ENCODE results near the gene GRP. TPM values are rescaled to one million over a fixed set of nuclear protein-coding genes. Genes with fewer than 3 reads are reported as not detected.

Gene GRP
- total RNA-seq, 1 experiment from 2014 or later = not detected

- Histone ChIP-seq H3K14ac (ENCODE audit: insufficient read depth, low read length) (no peak overlapping the region), H3K9me3 (ENCODE audit: control insufficient read depth, low read depth, low read length) (no peaks in the 10 kb centered on the region), H3K23ac (ENCODE audit: insufficient read length, low read depth, low read length) (no peak overlapping the region), H3K4ac (ENCODE audit: low read depth, low read length) (no peak overlapping the region), H4K20me1 (ENCODE audit: control insufficient read depth, insufficient read depth, insufficient read length) (no peaks in the 10 kb centered on the region), H3K4me2 (ENCODE audit: insufficient read depth, insufficient read length, low read length) (no peak overlapping the region), H3K79me1 (ENCODE audit: insufficient read depth, low read depth, low read length, poor library complexity, severe bottlenecking) (no peaks in the 10 kb centered on the region), H4K91ac (ENCODE audit: insufficient read length, low read depth, low read length) (no peak overlapping the region), H3K27me3 (ENCODE audit: insufficient read depth, low read length) (no peaks in the 10 kb centered on the region), H3K23me2 (ENCODE audit: insufficient read length, low read depth, low read length, poor library complexity, severe bottlenecking) (no peaks in the 10 kb centered on the region), H3K27ac (ENCODE audit: insufficient read length, low read depth, low read length) (no peak overlapping the region), H2BK5ac (ENCODE audit: insufficient read length, low read length) (no peak overlapping the region), H4K5ac (ENCODE audit: insufficient read length, low read depth, low read length) (no peak overlapping the region), H3T11ph (ENCODE audit: low read length) (no peak overlapping the region), H3K79me2 (ENCODE audit: insufficient read depth, low read length) (no peaks in the 10 kb centered on the region), H2BK20ac (ENCODE audit: low read depth, low read length, poor library complexity, severe bottlenecking) (no peak overlapping the region), H2AK5ac (ENCODE audit: insufficient read length, low read length) (no peak overlapping the region), H2BK120ac (ENCODE audit: low read depth, low read length, poor library complexity, severe bottlenecking) (no peak overlapping the region), H3K4me1 (ENCODE audit: insufficient read depth, low read length) (no peaks in the 10 kb centered on the region), H3K56ac (ENCODE audit: insufficient read length, low read depth, low read length) (no peak overlapping the region), H3K18ac (ENCODE audit: insufficient read length, low read depth, low read length) (no peak overlapping the region), H4K8ac (replicated peaks; ENCODE audit: insufficient read length, low read depth, low read length) (no peak overlapping the region), H2BK12ac (ENCODE audit: insufficient read length, low read depth, low read length) (no peak overlapping the region), H2AFZ (ENCODE audit: low read length) (no peak overlapping the region), H2BK15ac (ENCODE audit: low read depth, low read length) (no peak overlapping the region), H3K9ac (ENCODE audit: extremely low read depth, insufficient read length, low read length) (no peak overlapping the region)
- WGBS (ENCODE audit: extremely low coverage, insufficient read length, low lambda C conversion rate) = no CpG with 5 or more reads among the region's 2 CpGs
- no peak for TF ChIP-seq CTCF (conservative IDR thresholded peaks at IDR 0.05)
- H3K4me1 Mint-ChIP-seq = peaks cover 26 to 32% of the 10 kb centered on the region in 2 experiments
- H3K9me3 Mint-ChIP-seq = peaks cover 0 to 2% of the 10 kb centered on the region in 2 experiments; a peak in 2 of 5 replicates
- peaks cover 16% of the 10 kb centered on the region for H3K27me3 Mint-ChIP-seq (ENCODE audit: low read depth)
- no peak for DNase-seq
- no peak overlapping the region; a peak in 1 of 7 replicates for H3K27ac Mint-ChIP-seq
- H3K4me3 Mint-ChIP-seq = no peak overlapping the region
- H3K36me3 Mint-ChIP-seq (ENCODE audit: insufficient read depth in 1 of 3, low read depth in 3 of 3) = no peaks in the 10 kb centered on the region
Measured at GRCh38 chr18:59197636-59198035, 22.3 kb upstream of the GRP start.

All from H9 (cell line).